Tibial nerve (tissue), 4 donors: ENCODE measurements around the gene POLR1G.

Source experiments
- CTCF ChIP-seq, 5 experiments: fragments of 200-600 bp in 3 of 5; fragments of 450-650 bp in 2 of 5; sonication (generic) in 3 of 5; IDR thresholded peaks; one replicate each; pipeline ENCODE4 v1.5.1; 2016 to 2019; ENCODE audit warnings: antibody characterized with exemption in 5 of 5, mild to moderate bottlenecking in 3 of 5, moderate library complexity in 2 of 5
- EP300 ChIP-seq, 2 donors: sonication (generic); formaldehyde crosslinking; IDR thresholded peaks; one replicate each; pipeline ENCODE4 v1.6.1; 2017; ENCODE audit warnings: antibody characterized with exemption in 2 of 2, mild to moderate bottlenecking in 1 of 2
- POLR2A ChIP-seq, 2 donors: fragments of 450-650 bp; IDR thresholded peaks; one replicate each; pipeline ENCODE4 v1.6.1; 2017; ENCODE audit warnings: antibody characterized with exemption in 2 of 2, mild to moderate bottlenecking in 2 of 2, moderate library complexity in 2 of 2

GRCh38 chr19:45445139-45445538, 38.7 kb downstream of the POLR1G start:
- TF ChIP-seq CTCF (IDR thresholded peaks at IDR 0.05), result no peak
- no peak for TF ChIP-seq EP300 (IDR thresholded peaks at IDR 0.05)
- no peak for TF ChIP-seq POLR2A (IDR thresholded peaks at IDR 0.05)
